SK-N-SH treated with all-trans-retinoic acid at 6 μM for 48 hours (cell line): ENCODE results near the gene OR51V1.

Experiments
- ATAC-seq: fragments of 200-7000 bp; cut with Tn5 transposase; 3 replicates; pipeline ENCODE4 v1.9.1; 2020; ENCODE audit warnings: mild to moderate bottlenecking, moderate library complexity
- ARNTL ChIP-seq: fragments of 450-650 bp; formaldehyde crosslinking; IDR thresholded peaks from 2 replicates; pipeline ENCODE4 v1.5.0; 2020; ENCODE audit warnings: low read depth, mild to moderate bottlenecking, moderate library complexity, borderline replicate concordance
- BACH2 ChIP-seq: fragments of 250-450 bp; sonication (Bioruptor Pico); IDR thresholded peaks from 2 replicates; pipeline ENCODE4 v1.9.0; 2021; ENCODE audit warnings: mild to moderate bottlenecking, borderline replicate concordance
- CSDC2 ChIP-seq: fragments of 250-450 bp; sonication (Bioruptor Pico); IDR thresholded peaks from 2 replicates; pipeline ENCODE4 v1.5.0; 2020; ENCODE audit warnings: mild to moderate bottlenecking, moderate library complexity
- CSRNP3 ChIP-seq: fragments of 250-450 bp; sonication (Bioruptor Pico); IDR thresholded peaks from 2 replicates; pipeline ENCODE4 v1.5.1; 2021; ENCODE audit warnings: mild to moderate bottlenecking, moderate library complexity
- ESRRG ChIP-seq: fragments of 250-450 bp; sonication (Bioruptor Pico); IDR thresholded peaks from 2 replicates; pipeline ENCODE4 v1.6.1; 2021; ENCODE audit warnings: mild to moderate bottlenecking
- ISL1 ChIP-seq: fragments of 250-450 bp; sonication (Bioruptor Pico); IDR thresholded peaks from 2 replicates; pipeline ENCODE4 v2.1.2; 2022; ENCODE audit warnings: mild to moderate bottlenecking, moderate library complexity
- OSR1 ChIP-seq: fragments of 250-450 bp; sonication (Bioruptor Pico); IDR thresholded peaks from 2 replicates; pipeline ENCODE4 v1.8.0; 2022; ENCODE audit warnings: moderate library complexity, mild to moderate bottlenecking, inconsistent platforms
- POU6F1 ChIP-seq: fragments of 250-450 bp; sonication (Bioruptor Pico); IDR thresholded peaks from 2 replicates; pipeline ENCODE4 v1.8.0; 2021; ENCODE audit warnings: low read depth, mild to moderate bottlenecking, moderate library complexity, borderline replicate concordance
- PPARA ChIP-seq: fragments of 250-450 bp; sonication (Bioruptor Pico); IDR thresholded peaks from 2 replicates; pipeline ENCODE4 v1.5.0; 2020; ENCODE audit warnings: mild to moderate bottlenecking, borderline replicate concordance
- RARB ChIP-seq: fragments of 250-450 bp; sonication (Bioruptor Pico); IDR thresholded peaks from 2 replicates; pipeline ENCODE4 v1.8.0; 2021; ENCODE audit warnings: mild to moderate bottlenecking, moderate library complexity
- SNAI2 ChIP-seq: fragments of 250-450 bp; sonication (Bioruptor Pico); IDR thresholded peaks from 2 replicates; pipeline ENCODE4 v1.5.0; 2020; ENCODE audit warnings: mild to moderate bottlenecking, moderate library complexity
- TCF4 ChIP-seq: fragments of 250-450 bp; sonication (Bioruptor Pico); IDR thresholded peaks from 2 replicates; pipeline ENCODE4 v1.8.0; 2021; ENCODE audit warnings: mild to moderate bottlenecking, moderate library complexity, borderline replicate concordance
- TOX ChIP-seq: fragments of 250-450 bp; sonication (Bioruptor Pico); IDR thresholded peaks from 2 replicates; pipeline ENCODE4 v1.8.0; 2021; ENCODE audit warnings: mild to moderate bottlenecking, moderate library complexity, borderline replicate concordance
- ZC3H10 ChIP-seq: fragments of 250-450 bp; sonication (Bioruptor Pico); IDR thresholded peaks from 2 replicates; pipeline ENCODE4 v1.5.1; 2021; ENCODE audit warnings: mild to moderate bottlenecking, moderate library complexity
- ZFP3 ChIP-seq: fragments of 250-450 bp; sonication (Bioruptor Pico); IDR thresholded peaks from 2 replicates; pipeline ENCODE4 v1.5.0; 2020; ENCODE audit warnings: mild to moderate bottlenecking, moderate library complexity
- ZFP30 ChIP-seq: fragments of 450-650 bp; formaldehyde crosslinking; IDR thresholded peaks from 2 replicates; pipeline ENCODE4 v1.5.0; 2022; ENCODE audit warnings: mild to moderate bottlenecking, moderate library complexity
- ZNF565 ChIP-seq: fragments of 450-650 bp; formaldehyde crosslinking; conservative IDR thresholded peaks from 2 replicates; pipeline ENCODE4 v1.5.0; 2020; ENCODE audit warnings: low read depth, mild to moderate bottlenecking, moderate library complexity
- ZNF70 ChIP-seq: fragments of 450-650 bp; formaldehyde crosslinking; IDR thresholded peaks from 2 replicates; pipeline ENCODE4 v1.5.0; 2020; ENCODE audit warnings: mild to moderate bottlenecking, moderate library complexity
- ZNF8 ChIP-seq: fragments of 450-650 bp; formaldehyde crosslinking; IDR thresholded peaks from 2 replicates; pipeline ENCODE4 v1.5.0; 2020; ENCODE audit warnings: mild to moderate bottlenecking, moderate library complexity
- TF ChIP-seq, protein P1 (sequence below): fragments of 250-450 bp; sonication (Bioruptor Pico); IDR thresholded peaks from 2 replicates; pipeline ENCODE4 v1.8.0; 2020; ENCODE audit warnings: mild to moderate bottlenecking, moderate library complexity, borderline replicate concordance
- TF ChIP-seq, protein P2 (sequence below): fragments of 250-450 bp; sonication (Bioruptor Pico); IDR thresholded peaks from 2 replicates; pipeline ENCODE4 v1.5.1; 2020; ENCODE audit warnings: low read depth, mild to moderate bottlenecking, moderate library complexity

The OR51V1 gene

DNA sequence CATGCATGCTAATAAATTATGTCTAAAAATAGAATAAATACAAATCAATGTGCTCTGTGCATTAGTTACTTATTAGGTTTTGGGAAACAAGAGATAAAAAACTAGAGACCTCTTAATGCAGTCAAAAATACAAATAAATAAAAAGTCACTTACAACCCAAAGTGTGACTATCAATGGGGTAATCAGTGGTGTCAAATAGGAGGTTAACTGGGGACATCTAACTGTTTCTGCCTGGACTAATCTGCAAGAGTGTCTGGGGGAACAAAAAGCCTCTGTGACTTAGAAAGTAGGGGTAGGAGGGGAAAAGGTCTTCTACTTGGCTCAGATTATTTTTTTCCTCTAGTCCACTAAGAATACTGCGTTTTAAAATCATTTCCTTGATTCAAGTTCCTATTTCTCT lies 27.2 kb upstream of the OR51V1 start:
- no peak for ATAC-seq
- TF ChIP-seq TOX (CRISPR knock-in tag), result no peak
- no peak for TF ChIP-seq POU6F1
- TF ChIP-seq, protein P1, sequence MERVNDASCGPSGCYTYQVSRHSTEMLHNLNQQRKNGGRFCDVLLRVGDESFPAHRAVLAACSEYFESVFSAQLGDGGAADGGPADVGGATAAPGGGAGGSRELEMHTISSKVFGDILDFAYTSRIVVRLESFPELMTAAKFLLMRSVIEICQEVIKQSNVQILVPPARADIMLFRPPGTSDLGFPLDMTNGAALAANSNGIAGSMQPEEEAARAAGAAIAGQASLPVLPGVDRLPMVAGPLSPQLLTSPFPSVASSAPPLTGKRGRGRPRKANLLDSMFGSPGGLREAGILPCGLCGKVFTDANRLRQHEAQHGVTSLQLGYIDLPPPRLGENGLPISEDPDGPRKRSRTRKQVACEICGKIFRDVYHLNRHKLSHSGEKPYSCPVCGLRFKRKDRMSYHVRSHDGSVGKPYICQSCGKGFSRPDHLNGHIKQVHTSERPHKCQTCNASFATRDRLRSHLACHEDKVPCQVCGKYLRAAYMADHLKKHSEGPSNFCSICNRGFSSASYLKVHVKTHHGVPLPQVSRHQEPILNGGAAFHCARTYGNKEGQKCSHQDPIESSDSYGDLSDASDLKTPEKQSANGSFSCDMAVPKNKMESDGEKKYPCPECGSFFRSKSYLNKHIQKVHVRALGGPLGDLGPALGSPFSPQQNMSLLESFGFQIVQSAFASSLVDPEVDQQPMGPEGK (CRISPR knock-in tag), result no peak
- TF ChIP-seq RARB, result no peak
- TF ChIP-seq, protein P2, sequence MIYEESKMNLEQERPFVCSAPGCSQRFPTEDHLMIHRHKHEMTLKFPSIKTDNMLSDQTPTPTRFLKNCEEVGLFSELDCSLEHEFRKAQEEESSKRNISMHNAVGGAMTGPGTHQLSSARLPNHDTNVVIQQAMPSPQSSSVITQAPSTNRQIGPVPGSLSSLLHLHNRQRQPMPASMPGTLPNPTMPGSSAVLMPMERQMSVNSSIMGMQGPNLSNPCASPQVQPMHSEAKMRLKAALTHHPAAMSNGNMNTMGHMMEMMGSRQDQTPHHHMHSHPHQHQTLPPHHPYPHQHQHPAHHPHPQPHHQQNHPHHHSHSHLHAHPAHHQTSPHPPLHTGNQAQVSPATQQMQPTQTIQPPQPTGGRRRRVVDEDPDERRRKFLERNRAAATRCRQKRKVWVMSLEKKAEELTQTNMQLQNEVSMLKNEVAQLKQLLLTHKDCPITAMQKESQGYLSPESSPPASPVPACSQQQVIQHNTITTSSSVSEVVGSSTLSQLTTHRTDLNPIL (CRISPR knock-in tag), result no peak
- no peak for TF ChIP-seq ZFP30 (CRISPR knock-in tag)
- TF ChIP-seq ZNF565 (CRISPR knock-in tag), result no peak
- no peak for TF ChIP-seq CSRNP3 (CRISPR knock-in tag)
- TF ChIP-seq BACH2 (CRISPR knock-in tag), result no peak
- no peak for TF ChIP-seq ZNF70 (CRISPR knock-in tag)
- no peak for TF ChIP-seq ZFP3 (CRISPR knock-in tag)
- no peak for TF ChIP-seq ESRRG (CRISPR knock-in tag)
- TF ChIP-seq OSR1 (CRISPR knock-in tag), result no peak
- TF ChIP-seq ISL1 (CRISPR knock-in tag), result no peak

DNA sequence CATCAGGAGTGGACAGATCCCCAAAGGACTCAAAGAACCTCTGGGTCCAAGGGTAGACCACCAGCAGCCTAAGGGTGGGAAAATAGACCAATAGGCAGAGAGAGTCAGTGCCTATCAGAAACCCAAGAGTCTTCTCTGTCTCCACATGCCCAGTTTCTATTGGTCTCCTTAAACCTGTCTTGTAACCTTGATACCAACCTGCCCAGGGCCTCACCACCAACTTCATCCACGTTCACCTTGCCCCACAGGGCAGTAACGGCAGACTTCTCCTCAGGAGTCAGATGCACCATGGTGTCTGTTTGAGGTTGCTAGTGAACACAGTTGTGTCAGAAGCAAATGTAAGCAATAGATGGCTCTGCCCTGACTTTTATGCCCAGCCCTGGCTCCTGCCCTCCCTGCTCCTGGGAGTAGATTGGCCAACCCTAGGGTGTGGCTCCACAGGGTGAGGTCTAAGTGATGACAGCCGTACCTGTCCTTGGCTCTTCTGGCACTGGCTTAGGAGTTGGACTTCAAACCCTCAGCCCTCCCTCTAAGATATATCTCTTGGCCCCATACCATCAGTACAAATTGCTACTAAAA lies 26.3 kb upstream of the OR51V1 start, which contains the start of gene HBB:
Gene HBB (minus strand): TSS at position 340 of the 579 bp plus-strand sequence. CDS start 50 bp downstream, at position 290.
- TF ChIP-seq ESRRG (CRISPR knock-in tag), result no peak
- TF ChIP-seq CSRNP3 (CRISPR knock-in tag), result no peak
- no peak for TF ChIP-seq BACH2 (CRISPR knock-in tag)
- no peak for TF ChIP-seq ZC3H10
- TF ChIP-seq ZNF565 (CRISPR knock-in tag), result no peak
- TF ChIP-seq, all 23 proteins: peak for 0
- ATAC-seq, result no peak

DNA sequence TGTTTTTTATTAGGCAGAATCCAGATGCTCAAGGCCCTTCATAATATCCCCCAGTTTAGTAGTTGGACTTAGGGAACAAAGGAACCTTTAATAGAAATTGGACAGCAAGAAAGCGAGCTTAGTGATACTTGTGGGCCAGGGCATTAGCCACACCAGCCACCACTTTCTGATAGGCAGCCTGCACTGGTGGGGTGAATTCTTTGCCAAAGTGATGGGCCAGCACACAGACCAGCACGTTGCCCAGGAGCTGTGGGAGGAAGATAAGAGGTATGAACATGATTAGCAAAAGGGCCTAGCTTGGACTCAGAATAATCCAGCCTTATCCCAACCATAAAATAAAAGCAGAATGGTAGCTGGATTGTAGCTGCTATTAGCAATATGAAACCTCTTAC lies 25.0 kb upstream of the OR51V1 start:
- no peak for ATAC-seq
- no peak for TF ChIP-seq CSRNP3 (CRISPR knock-in tag)
- TF ChIP-seq SNAI2 (CRISPR knock-in tag), result no peak
- no peak for TF ChIP-seq ZNF8
- no peak for TF ChIP-seq BACH2 (CRISPR knock-in tag)
- TF ChIP-seq TCF4 (CRISPR knock-in tag), result no peak
- no peak for TF ChIP-seq PPARA (CRISPR knock-in tag)
- TF ChIP-seq POU6F1, result no peak
- TF ChIP-seq OSR1 (CRISPR knock-in tag), result no peak
- TF ChIP-seq ARNTL (CRISPR knock-in tag), result no peak
- TF ChIP-seq, protein P1 (CRISPR knock-in tag), result no peak
- TF ChIP-seq ZFP3 (CRISPR knock-in tag), result no peak
- TF ChIP-seq RARB, result no peak
- TF ChIP-seq CSDC2, result no peak
- no peak for TF ChIP-seq ESRRG (CRISPR knock-in tag)
